ENCODE data around the gene POLR3GL. TPM values are rescaled to one million over a fixed set of nuclear protein-coding genes. Genes with fewer than 3 reads are reported as not detected.

POLR3GL gene
- total and polyA plus RNA-seq, 10 of the 15 experiments (the other 5 are each of a cell fraction or from before 2014, with no cell fraction given), result 12.8 to 47.0 (median 26.6) TPM

DNA sequence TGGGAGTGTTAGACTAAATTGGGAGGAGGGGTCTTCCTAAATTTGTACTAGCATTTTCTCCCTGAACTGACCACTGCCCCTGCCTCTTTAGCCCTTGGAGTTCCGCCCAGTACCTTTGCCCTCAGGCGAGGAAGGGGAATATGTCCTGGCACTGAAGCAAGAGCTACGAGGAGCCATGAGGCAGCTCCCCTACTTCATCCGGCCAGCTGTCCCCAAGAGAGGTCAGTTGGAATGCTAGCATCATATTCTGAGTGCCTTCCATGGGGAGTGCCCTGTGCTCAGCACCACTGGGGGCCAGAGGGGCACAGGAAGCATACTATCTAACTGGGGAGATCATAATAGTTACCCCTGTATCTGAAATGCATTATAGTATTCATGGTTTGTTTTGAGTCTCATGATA, 10.7 kb downstream of the POLR3GL start:
- Histone ChIP-seq H3K4me3 (no peak overlapping the region), H4K20me1 (ENCODE audit: control insufficient read depth, insufficient read depth) (no peaks in the 10 kb centered on the region), H2AFZ (ENCODE audit: control insufficient read depth, low read depth, low read length) (no peak overlapping the region), H3K27ac (ENCODE audit: control insufficient read depth, insufficient read depth) (no peak overlapping the region), H3K27me3 (replicated peaks in 1 of 2; ENCODE audit: control insufficient read depth in 2 of 2, insufficient read depth in 2 of 2, low read length in 1 of 2) (no peaks in the 10 kb centered on the region), H3K9me3 (replicated peaks; ENCODE audit: control insufficient read depth, insufficient read depth, low read length) (no peaks in the 10 kb centered on the region), H3K4me2 (ENCODE audit: control insufficient read depth, insufficient read depth) (no peak overlapping the region), H3K36me3 (ENCODE audit: control insufficient read depth in 2 of 2, insufficient read depth in 2 of 2, low read length in 1 of 2) (no peaks in the 10 kb centered on the region), H3K4me1 (ENCODE audit: control insufficient read depth, insufficient read depth, low read length) (peaks cover 29% of the 10 kb centered on the region), H3K9ac (ENCODE audit: control insufficient read depth, insufficient read depth, low read length) (no peak overlapping the region), H3K79me2 (ENCODE audit: control insufficient read depth, insufficient read depth, low read length) (no peaks in the 10 kb centered on the region)
- POLR2A ChIA-PET, result interaction anchor here (6.5 kb wide), 1 partner anchor 11 kb away, joined by 102 read pairs; the partner anchor contains the start of genes ANKRD34A and POLR3GL
- intact Hi-C loops (cut with micrococcal nuclease; ENCODE audit: unreplicated experiment), result no loop called here
- RAD21 ChIA-PET (ENCODE audit: unreplicated experiment), result interaction anchor here (7.9 kb wide), 1 partner anchor 10 kb away, joined by 100 read pairs; the partner anchor contains the start of genes ANKRD34A and POLR3GL
- WGBS (ENCODE audit: insufficient coverage, insufficient replicate concordance, low lambda C conversion rate, missing lambda C conversion rate), result 96% methylated on average over 4 of the region's 4 CpGs
- BruUV-seq (replicated peaks), result no TSS peak
- no peak for FAIRE-seq
- no peak for DNase-seq (ENCODE audit: low read depth, low spot score)
- ATAC-seq, result no peak
- in situ Hi-C loops (cut with MboI), result no loop called here
- TF ChIP-seq SIX5 (IDR thresholded peaks at IDR 0.05; ENCODE audit: low read depth, low read length, severe bottlenecking) (no peak), SIN3A (IDR thresholded peaks at IDR 0.05; ENCODE audit: low read depth, low read length) (no peak), NFYA (IDR thresholded peaks at IDR 0.05; ENCODE audit: borderline replicate concordance, low read depth, low read length) (no peak), TARDBP (IDR thresholded peaks at IDR 0.05; ENCODE audit: borderline replicate concordance) (no peak)
- TF ChIP-seq, protein P1, sequence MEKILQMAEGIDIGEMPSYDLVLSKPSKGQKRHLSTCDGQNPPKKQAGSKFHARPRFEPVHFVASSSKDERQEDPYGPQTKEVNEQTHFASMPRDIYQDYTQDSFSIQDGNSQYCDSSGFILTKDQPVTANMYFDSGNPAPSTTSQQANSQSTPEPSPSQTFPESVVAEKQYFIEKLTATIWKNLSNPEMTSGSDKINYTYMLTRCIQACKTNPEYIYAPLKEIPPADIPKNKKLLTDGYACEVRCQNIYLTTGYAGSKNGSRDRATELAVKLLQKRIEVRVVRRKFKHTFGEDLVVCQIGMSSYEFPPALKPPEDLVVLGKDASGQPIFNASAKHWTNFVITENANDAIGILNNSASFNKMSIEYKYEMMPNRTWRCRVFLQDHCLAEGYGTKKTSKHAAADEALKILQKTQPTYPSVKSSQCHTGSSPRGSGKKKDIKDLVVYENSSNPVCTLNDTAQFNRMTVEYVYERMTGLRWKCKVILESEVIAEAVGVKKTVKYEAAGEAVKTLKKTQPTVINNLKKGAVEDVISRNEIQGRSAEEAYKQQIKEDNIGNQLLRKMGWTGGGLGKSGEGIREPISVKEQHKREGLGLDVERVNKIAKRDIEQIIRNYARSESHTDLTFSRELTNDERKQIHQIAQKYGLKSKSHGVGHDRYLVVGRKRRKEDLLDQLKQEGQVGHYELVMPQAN (conservative IDR thresholded peaks at IDR 0.05), result no peak
- CTCF ChIA-PET, result interaction anchor here (5.6 to 8.5 kb wide), 2 partner anchors 11 to 35 kb away, joined by 65 to 361 read pairs; partner anchors contain the start of genes ANKRD34A and POLR3GL
- SMC1A ChIA-PET (ENCODE audit: uncharacterized antibody, unreplicated experiment), result interaction anchor here (6.7 to 10.9 kb wide), 3 partner anchors 10 to 34 kb away, joined by 93 to 244 read pairs (median 180); partner anchors contain the start of genes ANKRD34A, POLR3GL and TXNIP

Data from GM12878 (cell line).